Measurements from ENCODE around the gene MYO1D.

MYO1D gene

GRCh38 chr17:32780721-32781120 lies 96.2 kb downstream of the MYO1D start:
- TF ChIP-seq ARNT (IDR thresholded peaks at IDR 0.05) (no peak), CTBP1 (IDR thresholded peaks at IDR 0.05; ENCODE audit: borderline replicate concordance) (no peak), ELF4 (IDR thresholded peaks at IDR 0.05) (no peak), NFRKB (IDR thresholded peaks at IDR 0.05) (no peak), L3MBTL2 (conservative IDR thresholded peaks at IDR 0.05) (no peak), HDGF (IDR thresholded peaks at IDR 0.05; ENCODE audit: borderline replicate concordance) (no peak), PKNOX1 (IDR thresholded peaks at IDR 0.05) (no peak), SUZ12 (IDR thresholded peaks at IDR 0.05) (no peak)
- ChIA-PET POLR2A (no interaction called here), CTCF (interaction anchor here (1.1 to 1.5 kb wide), 3 partner anchors 10 to 160 kb away, joined by 3 read pairs; no protein-coding TSS in a partner anchor)
- DNase-seq (ENCODE audit: extremely low spot score), result no peak

- TF ChIP-seq NFRKB (IDR thresholded peaks at IDR 0.05), result no peak
- no peak for TF ChIP-seq ELF4 (IDR thresholded peaks at IDR 0.05)
- no peak for TF ChIP-seq SUZ12 (IDR thresholded peaks at IDR 0.05)
- TF ChIP-seq ZNF384 (IDR thresholded peaks at IDR 0.05), result no peak
- no peak for TF ChIP-seq ARNT (IDR thresholded peaks at IDR 0.05)
- no peak for TF ChIP-seq TARDBP (IDR thresholded peaks at IDR 0.05)
- TF ChIP-seq HDGF (IDR thresholded peaks at IDR 0.05; ENCODE audit: borderline replicate concordance), result no peak
- no peak for TF ChIP-seq CTBP1 (IDR thresholded peaks at IDR 0.05; ENCODE audit: borderline replicate concordance)
- no peak for DNase-seq (ENCODE audit: extremely low spot score)
- ChIA-PET CTCF (interaction anchor here (1.1 to 2.0 kb wide), 3 partner anchors 99 to 158 kb away, joined by 4 to 5 read pairs (median 5); partner anchors contain the start of gene MYO1D), POLR2A (no interaction called here)
These were observed 99.0 kb downstream of the MYO1D start for GRCh38 chr17:32777922-32778321.

- POLR2A ChIA-PET, result no interaction called here
- DNase-seq (ENCODE audit: extremely low spot score), result no peak
- no peak for TF ChIP-seq CTBP1 (IDR thresholded peaks at IDR 0.05; ENCODE audit: borderline replicate concordance)
- TF ChIP-seq NFRKB (IDR thresholded peaks at IDR 0.05), result no peak
- no peak for TF ChIP-seq BHLHE40 (IDR thresholded peaks at IDR 0.05; ENCODE audit: borderline replicate concordance)
- TF ChIP-seq HDGF (IDR thresholded peaks at IDR 0.05; ENCODE audit: borderline replicate concordance), result no peak
- TF ChIP-seq SP1 (IDR thresholded peaks at IDR 0.05), result no peak
- no peak for TF ChIP-seq ZNF384 (IDR thresholded peaks at IDR 0.05)
- no peak for TF ChIP-seq FOXK2 (IDR thresholded peaks at IDR 0.05)
- no peak for TF ChIP-seq FOXA1 (IDR thresholded peaks at IDR 0.05)
- TF ChIP-seq PKNOX1 (IDR thresholded peaks at IDR 0.05), result no peak
- no peak for TF ChIP-seq L3MBTL2 (conservative IDR thresholded peaks at IDR 0.05)
- CTCF ChIA-PET, result interaction anchor here (1.1 to 2.0 kb wide), 2 partner anchors 100 to 118 kb away, joined by 4 to 5 read pairs; partner anchors contain the start of gene MYO1D
These were observed 99.5 kb downstream of the MYO1D start for GRCh38 chr17:32777436-32777835.

GRCh38 chr17:32774695-32775084 lies 102.2 kb downstream of the MYO1D start:
- ChIA-PET CTCF (interaction anchor here (0.9 kb wide), 1 partner anchor 28 kb away, joined by 4 read pairs; no protein-coding TSS in a partner anchor), POLR2A (no interaction called here)
- DNase-seq (ENCODE audit: extremely low spot score), result no peak
- TF ChIP-seq LEF1 (IDR thresholded peaks at IDR 0.05; ENCODE audit: borderline replicate concordance) (no peak), CTBP1 (IDR thresholded peaks at IDR 0.05; ENCODE audit: borderline replicate concordance) (no peak), FOXM1 (IDR thresholded peaks at IDR 0.05; ENCODE audit: borderline replicate concordance) (no peak), BHLHE40 (IDR thresholded peaks at IDR 0.05; ENCODE audit: borderline replicate concordance) (no peak), HDGF (IDR thresholded peaks at IDR 0.05; ENCODE audit: borderline replicate concordance) (no peak), ZNF384 (IDR thresholded peaks at IDR 0.05) (no peak), NFRKB (IDR thresholded peaks at IDR 0.05) (no peak), ARNT (IDR thresholded peaks at IDR 0.05) (no peak), L3MBTL2 (conservative IDR thresholded peaks at IDR 0.05) (no peak), FOXK2 (IDR thresholded peaks at IDR 0.05) (no peak), ELF4 (IDR thresholded peaks at IDR 0.05) (no peak), SUZ12 (IDR thresholded peaks at IDR 0.05) (no peak), SP1 (IDR thresholded peaks at IDR 0.05) (no peak), TARDBP (IDR thresholded peaks at IDR 0.05) (no peak), PKNOX1 (IDR thresholded peaks at IDR 0.05) (no peak), FOXA1 (IDR thresholded peaks at IDR 0.05) (no peak)

GRCh38 chr17:32773856-32774694 lies 102.8 kb downstream of the MYO1D start:
- DNase-seq (ENCODE audit: extremely low spot score), result no peak
- ChIA-PET POLR2A (no interaction called here), CTCF (interaction anchor here (0.9 kb wide), 1 partner anchor 28 kb away, joined by 4 read pairs; no protein-coding TSS in a partner anchor)
- TF ChIP-seq ELF4 (IDR thresholded peaks at IDR 0.05) (no peak), PKNOX1 (IDR thresholded peaks at IDR 0.05) (no peak), SUZ12 (IDR thresholded peaks at IDR 0.05) (no peak), L3MBTL2 (conservative IDR thresholded peaks at IDR 0.05) (no peak), TARDBP (IDR thresholded peaks at IDR 0.05) (no peak), ARNT (IDR thresholded peaks at IDR 0.05) (no peak)
